GM19452 (cell line): ENCODE results near the gene ACAT2.
"Not testable (repeated sequence)": the region's sequence is repeated elsewhere in the genome, so short reads cannot be mapped to it uniquely, and the experiment has no call there.

Source experiments
- ATAC-seq: cut with Tn5 transposase; IDR thresholded peaks from one replicate; pipeline ENCODE4 v1.9.1; 2021; ENCODE audit not compliant: unreplicated experiment

ACAT2 gene

GRCh38 chr6:159729598-159730331 is 32.1 kb upstream of the ACAT2 start:
- ATAC-seq = no peak

- ATAC-seq = no peak
Measured at GRCh38 chr6:159730332-159730676, 31.5 kb upstream of the ACAT2 start.

- ATAC-seq = not testable (repeated sequence)
Measured at GRCh38 chr6:159732550-159732949, 29.3 kb upstream of the ACAT2 start.

- not testable (repeated sequence) for ATAC-seq
Measured at GRCh38 chr6:159733395-159733794, 28.4 kb upstream of the ACAT2 start.

- ATAC-seq = no peak
Measured at GRCh38 chr6:159736908-159737307, 24.9 kb upstream of the ACAT2 start.

- no peak for ATAC-seq
Measured at GRCh38 chr6:159739341-159739740, 22.5 kb upstream of the ACAT2 start.

GRCh38 chr6:159742165-159742564 is 19.7 kb upstream of the ACAT2 start:
- ATAC-seq = no peak

GRCh38 chr6:159745081-159745480 is 16.8 kb upstream of the ACAT2 start:
- no peak for ATAC-seq

GRCh38 chr6:159746759-159747158 is 15.1 kb upstream of the ACAT2 start:
- no peak for ATAC-seq

GRCh38 chr6:159748127-159748526 is 13.7 kb upstream of the ACAT2 start:
- ATAC-seq = not testable (repeated sequence)

GRCh38 chr6:159751448-159751847 is 10.4 kb upstream of the ACAT2 start:
- ATAC-seq = no peak

GRCh38 chr6:159753081-159753872 is 8.6 kb upstream of the ACAT2 start:
- ATAC-seq = no peak

GRCh38 chr6:159754401-159754800 is 7.4 kb upstream of the ACAT2 start:
- no peak for ATAC-seq

- no peak for ATAC-seq
Measured at GRCh38 chr6:159754959-159755914, 6.6 kb upstream of the ACAT2 start.

GRCh38 chr6:159756508-159756907 is 5.3 kb upstream of the ACAT2 start:
- ATAC-seq = no peak

- ATAC-seq = no peak
Measured at GRCh38 chr6:159758031-159759001, 3.5 kb upstream of the ACAT2 start.

- ATAC-seq = no peak
Measured at GRCh38 chr6:159759645-159760044, 2.2 kb upstream of the ACAT2 start.

GRCh38 chr6:159760602-159761057 is 1.2 kb upstream of the ACAT2 start:
- no peak for ATAC-seq

GRCh38 chr6:159761129-159761872 is 544 bp upstream of the ACAT2 start:
- peak; percentile 3 for ATAC-seq
